K562 (cell line): ENCODE data around the gene HACE1. TPM values are rescaled to one million over a fixed set of nuclear protein-coding genes. Genes with fewer than 3 reads are reported as not detected.

Experiments
- ATAC-seq: fragments of 200-7000 bp; cut with Tn5 transposase; 3 replicates; pipeline ENCODE4 v1.9.1; 2020; ENCODE audit warnings: moderate library complexity
- BruUV-seq: library from RNA; stranded (reverse); fragments of 400-500 nt; replicated peaks from 2 replicates; lab custom pipeline; 2021; lab: Mats Ljungman, UMichigan
- CTCF ChIA-PET: fragments of 300-600 bp; formaldehyde crosslinking; extraction: SDS; loops from one replicate; lab custom pipeline; 2021; ENCODE audit warnings: low intra/inter-chr PET ratio; lab: Yijun Ruan, JAX
- POLR2A ChIA-PET: fragments of 300-600, 350-650 bp; sonication (Branson Sonifier 250); formaldehyde crosslinking; extraction: SDS; loops from one replicate; lab custom pipeline; 2021; ENCODE audit warnings: antibody characterized with exemption, inconsistent platforms; lab: Yijun Ruan, JAX
- DNase-seq, 4 experiments: peaks; one replicate each; pipeline versions ENCODE4 v3.0.0 to v3.0.0-alpha.2; 2011 to 2018; ENCODE audit warnings: low spot score in 3 of 4, mixed read lengths in 3 of 4; ENCODE audit errors: extremely low read depth in 1 of 4
- FAIRE-seq: peaks from 2 replicates; lab custom pipeline; 2011; peaks lifted over from hg19 to GRCh38; lab: Jason Lieb, UNC
- H2AFZ ChIP-seq: 2 replicates; pipeline ENCODE4 v1.6.0; 2011; ENCODE audit warnings: low read depth, low read length, control low read depth, inconsistent platforms
- H3K27ac ChIP-seq: fragments of 200-600 bp; 3 replicates; pipeline ENCODE4 v1.8.0; 2011; ENCODE audit warnings: low read depth, mild to moderate bottlenecking, control low read depth, inconsistent platforms, low read length, moderate library complexity, mixed read lengths; ENCODE audit errors: extremely low read depth
- H3K27me3 ChIP-seq, 2 experiments: fragments of 300-600 bp in 1 of 2; 2 replicates in 1 of 2; 3 replicates in 1 of 2; pipeline versions ENCODE4 v1.6.0 to v1.8.0; 2011; ENCODE audit warnings: inconsistent platforms in 2 of 2, low read length in 2 of 2, mild to moderate bottlenecking in 1 of 2, mixed read lengths in 1 of 2, moderate library complexity in 1 of 2; ENCODE audit not compliant: control insufficient read depth in 2 of 2, insufficient read depth in 2 of 2
- H3K36me3 ChIP-seq: fragments of 300-600 bp; 3 replicates; pipeline ENCODE4 v1.8.0; 2011; ENCODE audit warnings: mild to moderate bottlenecking, low read length, inconsistent platforms; ENCODE audit not compliant: control insufficient read depth, insufficient read depth
- H3K4me1 ChIP-seq, 2 experiments: fragments of 200-600 bp in 1 of 2; replicated peaks in 1 of 2; 2 replicates in 1 of 2; 3 replicates in 1 of 2; pipeline versions ENCODE4 v1.5.1 to v1.8.0; 2011; ENCODE audit warnings: inconsistent platforms in 2 of 2, low read length in 2 of 2, mild to moderate bottlenecking in 1 of 2, mixed read lengths in 1 of 2, moderate library complexity in 1 of 2; ENCODE audit not compliant: control insufficient read depth in 2 of 2, insufficient read depth in 2 of 2
- H3K4me2 ChIP-seq: 2 replicates; pipeline ENCODE4 v1.6.1; 2011; ENCODE audit warnings: low read length, control low read depth, inconsistent platforms, mixed read lengths; ENCODE audit not compliant: insufficient read depth
- H3K4me3 ChIP-seq: fragments of 200-600 bp; sonication (generic), shearing (Covaris generic); 2 replicates; pipeline ENCODE4 v1.5.1; 2016; ENCODE audit warnings: control low read depth, inconsistent platforms
- H3K79me2 ChIP-seq: fragments of 200-600 bp; 3 replicates; pipeline ENCODE4 v1.8.0; 2011; ENCODE audit warnings: low read length, inconsistent platforms; ENCODE audit not compliant: control insufficient read depth, insufficient read depth
- H3K9ac ChIP-seq, 2 experiments: 2 replicates each; pipeline versions ENCODE4 v1.6.0 to v1.6.1; 2011; ENCODE audit warnings: low read depth in 2 of 2, low read length in 2 of 2, control low read depth in 1 of 2, inconsistent platforms in 1 of 2, mild to moderate bottlenecking in 1 of 2, mixed read lengths in 1 of 2; ENCODE audit not compliant: insufficient read depth in 1 of 2
- H3K9me1 ChIP-seq: one replicate; pipeline ENCODE4 v1.6.0; 2011; ENCODE audit warnings: inconsistent platforms, mild to moderate bottlenecking, low read length, moderate library complexity; ENCODE audit not compliant: control insufficient read depth, insufficient read depth
- H3K9me3 ChIP-seq: replicated peaks from 2 replicates; pipeline ENCODE4 v1.5.1; 2011; ENCODE audit warnings: low read depth, low read length, inconsistent platforms; ENCODE audit not compliant: control insufficient read depth, insufficient read depth
- H4K20me1 ChIP-seq: replicated peaks from 2 replicates; pipeline ENCODE4 v1.6.1; 2011; ENCODE audit warnings: low read length, inconsistent platforms, mixed read lengths; ENCODE audit not compliant: control insufficient read depth, insufficient read depth
- EZH2 ChIP-seq: IDR thresholded peaks from 2 replicates; pipeline ENCODE4 v1.6.1; 2012; ENCODE audit warnings: low read depth, mild to moderate bottlenecking, inconsistent platforms, low read length, borderline replicate concordance
- GTF2B ChIP-seq: IDR thresholded peaks from 2 replicates; pipeline ENCODE4 v1.6.1; 2011; ENCODE audit not compliant: insufficient read length; ENCODE audit errors: extremely low read depth
- KAT7 ChIP-seq: sonication (generic); formaldehyde crosslinking; IDR thresholded peaks from 2 replicates; pipeline ENCODE4 v1.8.0; 2022; ENCODE audit warnings: missing genetic modification reagents, mild to moderate bottlenecking, borderline replicate concordance
- MTA2 ChIP-seq: fragments of 450-650 bp; IDR thresholded peaks from 2 replicates; pipeline ENCODE4 v1.6.1; 2016; ENCODE audit warnings: low read depth
- POLR3G ChIP-seq: IDR thresholded peaks from 2 replicates; pipeline ENCODE4 v1.6.1; 2011; ENCODE audit not compliant: insufficient read length, insufficient replicate concordance; ENCODE audit errors: extremely low read depth
- RERE ChIP-seq: sonication (generic); formaldehyde crosslinking; IDR thresholded peaks from 2 replicates; pipeline ENCODE4 v1.8.0; 2023; ENCODE audit warnings: missing genetic modification reagents, mild to moderate bottlenecking, borderline replicate concordance
- SIX5 ChIP-seq, 2 experiments: IDR thresholded peaks; 2 replicates each; pipeline ENCODE4 v1.6.1; 2011; ENCODE audit warnings: low read length in 2 of 2, borderline replicate concordance in 1 of 2, low read depth in 1 of 2, mild to moderate bottlenecking in 1 of 2, moderate library complexity in 1 of 2; ENCODE audit not compliant: insufficient read depth in 1 of 2
- SMARCE1 ChIP-seq: fragments of 450-650 bp; IDR thresholded peaks from 2 replicates; pipeline ENCODE4 v1.7.1; 2016; ENCODE audit warnings: mild to moderate bottlenecking
- SP2 ChIP-seq: IDR thresholded peaks from 2 replicates; pipeline ENCODE4 v1.6.1; 2011; ENCODE audit warnings: mild to moderate bottlenecking, low read depth, low read length, moderate library complexity; ENCODE audit not compliant: poor library complexity, severe bottlenecking; ENCODE audit errors: extremely low read depth
- TFAM ChIP-seq: fragments of 250-450 bp; sonication (Bioruptor Pico); conservative IDR thresholded peaks from 2 replicates; pipeline ENCODE4 v1.5.0; 2021; ENCODE audit warnings: mild to moderate bottlenecking, moderate library complexity
- ZNF311 ChIP-seq: fragments of 250-450 bp; sonication (Bioruptor Pico); IDR thresholded peaks from 2 replicates; pipeline ENCODE4 v1.4.0; 2020; ENCODE audit warnings: mild to moderate bottlenecking, moderate library complexity
- ZNF398 ChIP-seq: fragments of 250-450 bp; sonication (Bioruptor Pico); IDR thresholded peaks from 2 replicates; pipeline ENCODE4 v1.8.0; 2021; ENCODE audit warnings: moderate library complexity, mild to moderate bottlenecking, inconsistent platforms
- ZNF507 ChIP-seq: conservative IDR thresholded peaks from 2 replicates; pipeline ENCODE4 v1.6.1; 2017; ENCODE audit warnings: missing genetic modification characterization, missing compliant biosample characterization
- WGBS: fragments of 100-300 bp; shearing (Covaris generic); methylation state at CpG from one replicate; pipeline ENCODE4 v1.1.6; 2016; ENCODE audit warnings: low coverage, mixed read lengths; ENCODE audit not compliant: insufficient coverage; ENCODE audit errors: missing lambda C conversion rate; 5-methylcytosine and 5-hydroxymethylcytosine counted together
- in situ Hi-C: fragments of 300-500 bp; cut with MboI; formaldehyde crosslinking; loops from 4 replicates; pipeline ENCODE4 v1.15.0; 2018; ENCODE audit warnings: inconsistent platforms, mixed read lengths
- intact Hi-C: fragments of 100-400 bp; cut with micrococcal nuclease; formaldehyde crosslinking; loops from 2 replicates; pipeline ENCODE4 v1.14.2; 2022
- polyA plus RNA-seq, 8 experiments: library from polyadenylated mRNA; depleted of rRNA in 4 of 8; stranded (reverse) in 5 of 8; unstranded in 3 of 8; fragments of >200 nt; fragmentation: Nextera tagmentation in 2 of 8; fragmentation: Illumina TruSeq in 1 of 8; extraction: Ambion mirVana in 2 of 8; extraction: Trizol in 1 of 8; gene quantifications; 2 replicates each; pipeline versions ENCODE4 v1.2.1 to v1.2.3, GENCODE V29; 2011 to 2014; ENCODE audit warnings: inconsistent platforms in 1 of 8, missing spikeins in 1 of 8
- total RNA-seq, 7 experiments: library from RNA; depleted of rRNA in 6 of 7; stranded (reverse); fragments of >200 nt in 6 of 7; fragmentation: Illumina TruSeq in 2 of 7; extraction: Trizol in 2 of 7; gene quantifications; 2 replicates each; pipeline versions ENCODE4 v1.2.1 to v1.2.3, GENCODE V29; 2011 to 2021; ENCODE audit warnings: low replicate concordance in 1 of 7

HACE1 gene
- total and polyA plus RNA-seq, 9 of the 15 experiments (the other 6 are each of a cell fraction or from before 2014, with no cell fraction given), result 3.6 to 19.9 (median 9.1) TPM

GRCh38 chr6:104908031-104908887, 48.5 kb upstream of the HACE1 start:
- H3K9me3 ChIP-seq, result no peaks in the 10 kb centered on the region
- H3K79me2 ChIP-seq, result no peaks in the 10 kb centered on the region
- no peak overlapping the region for H3K27ac ChIP-seq
- no peak overlapping the region for H3K4me3 ChIP-seq
- no peaks in the 10 kb centered on the region for H4K20me1 ChIP-seq
- ATAC-seq (no peak), DNase-seq (no peak), FAIRE-seq (no peak)
- ChIA-PET POLR2A (interaction anchor here (0.6 kb wide), 1 partner anchor 292 kb away, joined by 3 read pairs; no protein-coding TSS in a partner anchor), CTCF (no interaction called here)
- no peaks in the 10 kb centered on the region for H3K9me1 ChIP-seq
- H3K4me2 ChIP-seq, result no peak overlapping the region
- intact Hi-C loops (no loop called here), in situ Hi-C loops (no loop called here)
- peaks cover 0 to 13% of the 10 kb centered on the region in 2 experiments; a peak in 1 of 5 replicates for H3K27me3 ChIP-seq
- H2AFZ ChIP-seq, result no peak overlapping the region
- no peaks in the 10 kb centered on the region for H3K36me3 ChIP-seq
- BruUV-seq, result no TSS peak
- no peak overlapping the region for H3K9ac ChIP-seq
- WGBS, result 3% methylated on average over 6 of the region's 6 CpGs
- no peaks in the 10 kb centered on the region for H3K4me1 ChIP-seq
- TF ChIP-seq KAT7 (CRISPR knock-in tag) (no peak), SMARCE1 (no peak), SP2 (no peak), POLR3G (no peak), EZH2 (no peak), RERE (CRISPR knock-in tag) (no peak), MTA2 (no peak), SIX5 (IDR thresholded peaks at IDR 0.05; ENCODE audit: borderline replicate concordance in 1 of 2, insufficient read depth in 1 of 2, low read depth in 1 of 2, low read length in 2 of 2) (no peak), ZNF398 (CRISPR knock-in tag) (no peak), ZNF507 (tag) (no peak), TFAM (CRISPR knock-in tag) (no peak), ZNF311 (CRISPR knock-in tag) (no peak), GTF2B (no peak)
